H54 (cell line): ENCODE measurements around the gene ZSCAN20.

ENCODE experiments used
- DNase-seq: peaks from one replicate; pipeline ENCODE4 v3.0.0; 2011; ENCODE audit warnings: low spot score, mixed read lengths; ENCODE audit not compliant: insufficient read length
- FAIRE-seq: peaks from 3 replicates; lab custom pipeline; 2011; peaks lifted over from hg19 to GRCh38; lab: Jason Lieb, UNC
- POLR2A ChIP-seq: IDR thresholded peaks from 2 replicates; pipeline ENCODE4 v1.6.1; 2011; ENCODE audit warnings: low read depth, mild to moderate bottlenecking, low read length

The ZSCAN20 gene

DNA sequence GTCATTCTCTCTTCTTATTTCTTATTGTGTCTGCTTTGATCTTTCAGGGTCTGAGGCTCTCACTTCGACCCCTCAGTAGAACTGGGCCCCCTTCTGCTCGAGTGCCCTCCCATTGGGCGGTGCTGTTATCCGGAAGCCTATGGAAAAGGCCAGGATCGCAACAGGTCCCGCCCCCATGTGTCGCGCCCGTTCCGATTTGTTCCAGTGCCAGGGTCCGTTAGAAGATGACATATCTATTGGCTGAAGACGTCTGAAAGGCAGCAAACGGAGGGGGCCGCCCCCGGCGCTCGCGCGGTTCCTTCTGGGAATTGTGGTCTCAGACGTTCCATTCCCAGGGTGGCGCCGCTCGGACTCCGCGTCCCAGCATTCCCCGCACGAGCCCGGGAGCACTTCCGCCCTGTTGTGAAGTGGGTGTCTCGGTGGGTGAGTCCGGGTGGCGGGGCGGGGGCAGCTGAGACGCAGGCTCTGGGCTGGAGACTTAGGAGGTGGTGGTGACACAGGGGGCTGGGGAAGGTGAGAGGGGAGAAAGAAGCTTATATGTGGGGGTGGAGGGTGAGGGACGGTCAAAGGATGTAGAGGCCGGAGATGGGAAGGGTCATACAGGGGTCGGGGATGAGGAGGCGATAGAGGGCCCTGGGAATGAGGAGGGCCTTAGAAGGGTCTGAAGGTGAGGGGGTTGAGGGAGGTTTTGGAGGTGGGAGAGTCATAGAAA, at the start of gene ZSCAN20:
ZSCAN20 (plus strand) TSS at position 377 of the 712 bp plus-strand sequence. CDS start 6,644 bp downstream, outside the sequence.
- peak; percentile 86 for FAIRE-seq

DNA sequence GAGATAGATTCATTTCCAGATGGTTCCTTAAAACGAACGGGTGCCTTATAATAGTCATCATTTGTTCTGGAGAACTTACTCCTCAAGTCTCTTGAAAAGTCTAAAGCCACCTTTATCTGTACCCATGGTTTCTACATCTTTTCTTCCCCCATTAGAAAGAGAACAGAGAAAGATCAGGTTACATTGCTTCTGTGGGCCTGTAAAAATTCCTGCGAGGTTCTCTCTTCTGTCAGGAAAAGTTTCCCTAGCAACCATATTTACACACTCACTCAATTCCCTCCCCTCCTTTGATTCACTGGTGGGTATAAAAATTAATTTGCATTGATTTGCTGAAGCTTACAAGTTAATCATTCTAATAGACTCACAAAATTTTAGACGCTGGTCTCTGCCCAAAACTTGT, 48.2 kb upstream of the ZSCAN20 start:
- FAIRE-seq: no peak
- no peak for TF ChIP-seq POLR2A
- DNase-seq: no peak

More for the DNA sequence above, at the start of gene ZSCAN20:
- peak; percentile 55 for TF ChIP-seq POLR2A
- peak; percentile 88 for DNase-seq

DNA sequence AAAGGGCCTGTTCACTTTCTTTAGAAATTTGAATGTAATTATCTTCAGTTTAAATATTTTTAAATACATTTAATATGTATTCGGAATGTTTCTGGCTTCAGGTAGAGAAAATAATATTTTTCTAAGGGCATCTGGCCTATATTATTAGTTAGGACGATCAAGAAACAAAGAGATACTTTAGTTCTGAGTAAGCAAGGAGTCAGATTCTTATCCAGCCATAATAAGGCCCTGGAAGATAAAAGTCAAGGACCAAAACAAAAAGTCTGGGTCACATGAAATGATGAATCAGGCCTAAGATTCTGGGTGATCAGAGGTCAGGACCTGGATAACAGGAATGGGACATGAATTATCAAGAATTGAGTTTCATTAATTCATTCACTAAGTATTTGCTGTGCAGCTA, 47.8 kb upstream of the ZSCAN20 start:
- no peak for TF ChIP-seq POLR2A
- DNase-seq: no peak

DNA sequence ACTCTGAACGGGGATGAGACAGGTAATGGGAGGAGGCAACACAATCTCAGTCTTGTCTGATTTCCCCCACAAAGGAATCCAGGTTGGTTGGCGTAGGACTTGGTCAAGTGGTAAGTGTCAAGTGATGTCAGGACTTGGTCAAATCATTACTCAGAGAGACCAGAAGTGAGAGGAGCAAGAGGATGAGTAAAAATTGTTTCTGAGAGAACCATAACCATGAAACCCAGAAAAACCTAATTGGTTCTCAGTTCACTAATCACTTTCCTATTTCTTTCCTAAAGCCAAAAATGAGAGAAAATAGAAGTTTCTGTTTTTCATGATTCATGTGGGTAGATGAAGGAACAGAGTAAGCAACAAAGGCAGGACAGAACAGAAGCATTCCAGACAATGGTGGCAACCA, 46.5 kb upstream of the ZSCAN20 start:
- TF ChIP-seq POLR2A: no peak
- no peak for DNase-seq
- FAIRE-seq: no peak

More for the DNA sequence above, 47.8 kb upstream of the ZSCAN20 start:
- no peak for FAIRE-seq

DNA sequence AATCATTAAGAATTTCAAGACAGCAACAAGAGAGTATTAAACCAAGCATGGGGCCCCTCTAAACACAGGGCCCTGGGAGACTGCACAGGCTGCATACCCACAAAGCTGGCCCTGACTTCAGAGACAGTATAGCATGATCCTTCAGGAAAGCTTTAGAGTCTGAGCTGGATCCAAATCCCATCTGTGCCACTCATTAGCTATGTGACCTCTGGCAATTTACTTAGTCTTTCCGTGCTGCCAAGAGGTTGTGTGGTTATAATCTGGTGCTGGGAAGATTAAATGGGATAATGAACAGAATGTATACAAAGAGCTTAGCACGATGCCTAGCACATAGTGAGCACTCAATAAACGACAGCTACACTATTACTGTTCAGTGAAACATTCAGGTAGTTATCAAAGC, 45.5 kb upstream of the ZSCAN20 start:
- DNase-seq (no peak), FAIRE-seq (no peak)
- no peak for TF ChIP-seq POLR2A

DNA sequence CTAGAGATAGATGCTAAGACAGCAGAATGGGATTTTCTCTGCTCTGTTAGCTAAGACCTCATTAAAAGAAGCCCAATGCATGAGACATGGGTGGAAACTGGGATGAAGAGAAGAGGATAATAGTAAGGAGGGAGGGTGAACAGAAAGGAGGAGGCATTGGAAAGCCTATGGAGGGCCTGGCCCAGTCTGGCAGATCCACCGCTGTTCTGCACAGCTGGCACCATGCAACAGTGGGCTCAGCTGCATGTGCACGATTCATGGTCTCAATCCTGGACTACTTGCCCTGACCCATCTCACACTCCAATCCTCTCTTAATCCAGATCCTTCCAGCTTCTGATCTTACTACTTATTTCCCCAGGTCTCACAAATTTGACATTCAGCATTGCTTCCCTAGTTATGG, 43.8 kb upstream of the ZSCAN20 start:
- FAIRE-seq (no peak), DNase-seq (no peak)
- TF ChIP-seq POLR2A: no peak

DNA sequence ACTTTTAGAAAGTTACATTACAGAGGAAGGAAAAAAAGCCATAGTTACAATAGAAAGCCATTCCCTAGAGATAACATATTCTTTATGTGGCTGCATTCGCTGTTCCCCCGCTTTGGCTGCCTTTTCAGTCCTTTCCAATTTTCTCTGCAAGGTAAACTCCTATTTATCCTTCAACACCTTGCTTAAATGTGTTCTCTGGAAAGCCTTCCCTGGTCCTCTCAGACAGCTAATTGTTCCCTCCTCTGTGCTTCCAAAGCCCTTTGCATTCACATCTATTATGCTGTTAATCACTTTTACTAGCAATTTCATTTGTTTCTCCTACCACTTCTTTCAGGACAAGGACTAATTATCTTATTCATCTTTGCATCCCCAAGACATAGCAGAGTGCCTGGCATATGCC, 43.1 kb upstream of the ZSCAN20 start:
- FAIRE-seq: no peak
- no peak for DNase-seq
- no peak for TF ChIP-seq POLR2A

DNA sequence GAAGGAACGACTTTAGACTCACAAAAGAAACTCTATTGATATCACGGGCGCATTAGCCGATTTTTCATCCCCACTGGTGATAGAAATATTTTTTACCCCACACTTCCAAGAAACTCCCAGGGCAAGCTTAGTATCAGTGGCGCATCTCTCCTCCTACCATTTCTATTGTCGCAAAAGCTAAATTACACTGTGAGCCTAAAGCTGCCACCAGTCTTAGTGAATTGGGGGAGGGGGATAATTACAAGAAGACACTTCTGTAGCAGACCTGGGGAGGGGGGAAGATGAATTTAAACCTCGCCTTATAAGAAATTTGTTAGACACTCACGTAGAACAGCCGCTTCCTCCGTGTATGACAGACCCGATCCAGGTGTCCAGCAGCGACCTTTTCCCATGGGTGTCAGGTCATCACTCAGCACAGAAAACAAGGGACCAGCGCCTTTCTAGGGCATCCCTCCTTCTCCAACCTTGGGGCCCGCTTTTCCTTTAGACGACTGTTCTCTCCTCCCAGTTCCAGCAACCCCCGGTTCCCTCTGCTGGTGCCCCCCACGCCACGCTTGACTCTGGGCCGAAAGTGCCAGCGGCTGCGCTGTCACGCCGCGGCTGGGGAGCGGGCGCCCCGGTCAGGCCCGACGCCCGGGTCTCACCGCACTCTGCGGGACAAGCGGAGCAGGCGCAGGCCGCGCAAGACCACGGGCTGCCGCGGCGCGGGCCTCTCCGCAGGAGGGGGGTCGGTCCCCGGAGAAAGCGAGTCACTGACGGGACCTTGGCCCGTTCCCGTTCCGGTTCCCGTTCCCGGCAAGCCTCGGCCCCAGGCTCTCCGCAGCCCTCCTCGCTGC, 42.4 kb upstream of the ZSCAN20 start:
- DNase-seq (no peak), FAIRE-seq (no peak)
- TF ChIP-seq POLR2A: no peak

DNA sequence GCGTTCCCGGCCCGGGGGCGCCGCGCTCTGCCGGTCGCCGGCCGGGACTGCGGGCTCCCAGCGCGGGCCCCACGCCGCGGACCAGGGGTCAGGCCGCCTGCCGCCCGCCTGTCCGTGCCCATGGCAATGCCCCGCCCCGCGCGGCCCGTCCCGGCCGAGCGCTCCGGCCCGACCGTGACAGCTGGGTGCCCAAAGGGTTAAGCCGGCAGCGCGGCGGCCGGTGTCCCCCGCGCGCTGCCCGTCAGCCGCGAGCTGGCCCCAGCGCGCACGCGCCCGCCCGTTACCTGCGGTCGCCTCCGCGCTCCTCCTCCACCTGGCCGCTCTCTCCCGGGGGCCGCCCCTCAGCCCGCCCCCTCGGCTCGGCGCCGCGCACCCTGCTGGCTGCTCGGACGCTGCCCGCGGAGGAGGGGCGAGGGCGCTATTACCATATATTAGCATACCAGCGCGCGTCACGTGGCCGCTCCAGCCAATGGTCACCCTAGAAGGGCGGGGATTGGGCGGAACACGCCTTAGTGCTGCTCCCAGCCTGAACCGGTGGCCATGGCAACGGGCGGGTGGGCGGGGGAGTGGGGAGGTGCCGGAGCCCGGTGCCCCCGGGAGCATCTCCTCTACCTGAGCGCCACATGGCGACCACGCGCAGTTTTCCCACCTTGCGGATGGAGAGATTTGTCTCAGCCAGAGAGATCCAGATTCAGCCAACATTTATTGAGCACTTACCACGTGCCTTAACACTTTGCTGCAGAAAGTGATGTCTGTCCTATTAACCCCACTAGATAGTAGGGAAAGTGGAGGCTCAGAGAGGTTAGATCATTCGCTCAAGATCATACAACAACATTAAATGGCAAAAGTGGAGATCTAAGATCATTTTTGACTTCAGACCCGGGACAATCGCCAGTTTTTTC, 41.5 kb upstream of the ZSCAN20 start, which contains the start of gene PHC2:
PHC2 (minus strand) TSS at position 404 of the 902 bp plus-strand sequence. CDS start 55,556 bp downstream, outside the sequence.
- no peak for FAIRE-seq
- TF ChIP-seq POLR2A: peak; percentile 57; the same call in 1 of the 2 replicates
- DNase-seq: peak; percentile 86

DNA sequence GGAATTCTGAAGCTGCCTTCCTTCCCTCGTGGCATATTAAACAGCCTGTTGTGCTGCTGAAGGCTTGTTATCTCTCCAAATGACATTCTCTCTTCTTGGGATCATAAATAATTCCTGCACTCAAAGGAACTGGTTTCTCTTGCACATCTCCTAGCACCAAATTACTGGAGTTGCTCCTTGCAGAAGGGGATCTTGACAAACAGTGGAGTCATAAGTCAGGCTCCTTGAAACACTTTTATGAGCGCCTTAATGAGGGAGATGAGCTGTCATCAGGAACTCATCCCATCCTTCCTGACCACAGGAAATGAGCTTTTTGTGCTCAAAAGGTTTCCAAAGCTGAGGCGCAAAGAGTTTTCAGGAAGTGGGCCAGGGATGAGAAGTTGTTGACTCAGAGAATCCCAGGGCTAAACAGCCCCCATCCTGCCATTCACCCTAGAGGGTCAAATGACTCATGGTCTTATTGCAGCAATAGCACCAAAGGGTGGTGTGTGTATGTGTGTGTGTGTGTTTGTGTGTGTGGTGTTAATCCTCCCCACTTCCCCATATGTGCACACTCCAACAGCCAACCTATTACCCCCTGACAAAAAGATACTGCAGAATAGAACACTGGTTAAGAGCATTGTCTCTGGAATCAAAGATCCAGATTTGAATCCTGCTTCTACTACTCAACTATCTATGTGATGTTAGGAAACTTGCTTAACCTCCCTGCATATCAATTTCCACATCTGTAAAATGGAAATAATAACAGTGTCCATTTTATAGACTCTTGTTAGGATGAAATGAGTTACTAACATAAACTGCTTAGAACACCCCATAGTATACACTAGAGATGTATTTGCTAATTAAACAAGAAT, 38.7 kb upstream of the ZSCAN20 start:
- DNase-seq (peak; percentile 70), FAIRE-seq (peak; percentile 98)
- TF ChIP-seq POLR2A: no peak

DNA sequence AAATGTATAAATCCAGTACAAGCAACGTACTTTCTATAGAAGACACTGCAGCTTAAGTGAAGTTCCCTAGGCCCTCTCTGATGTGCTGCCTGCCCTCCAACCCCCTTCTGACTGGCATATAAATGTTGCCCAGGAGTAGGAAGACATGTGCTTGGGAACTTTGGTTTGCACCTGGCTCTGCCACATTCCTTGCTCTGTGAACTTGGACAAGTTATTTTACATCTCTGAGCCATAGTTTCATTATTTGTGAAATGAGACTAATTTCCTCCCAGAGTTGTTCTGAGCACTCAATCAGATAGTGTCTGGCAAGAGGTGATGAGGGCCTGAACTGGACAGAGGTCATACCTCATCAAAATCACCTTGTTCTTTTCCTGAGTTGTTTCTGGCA, 38.1 kb upstream of the ZSCAN20 start:
- DNase-seq (no peak), FAIRE-seq (no peak)
- TF ChIP-seq POLR2A: no peak

DNA sequence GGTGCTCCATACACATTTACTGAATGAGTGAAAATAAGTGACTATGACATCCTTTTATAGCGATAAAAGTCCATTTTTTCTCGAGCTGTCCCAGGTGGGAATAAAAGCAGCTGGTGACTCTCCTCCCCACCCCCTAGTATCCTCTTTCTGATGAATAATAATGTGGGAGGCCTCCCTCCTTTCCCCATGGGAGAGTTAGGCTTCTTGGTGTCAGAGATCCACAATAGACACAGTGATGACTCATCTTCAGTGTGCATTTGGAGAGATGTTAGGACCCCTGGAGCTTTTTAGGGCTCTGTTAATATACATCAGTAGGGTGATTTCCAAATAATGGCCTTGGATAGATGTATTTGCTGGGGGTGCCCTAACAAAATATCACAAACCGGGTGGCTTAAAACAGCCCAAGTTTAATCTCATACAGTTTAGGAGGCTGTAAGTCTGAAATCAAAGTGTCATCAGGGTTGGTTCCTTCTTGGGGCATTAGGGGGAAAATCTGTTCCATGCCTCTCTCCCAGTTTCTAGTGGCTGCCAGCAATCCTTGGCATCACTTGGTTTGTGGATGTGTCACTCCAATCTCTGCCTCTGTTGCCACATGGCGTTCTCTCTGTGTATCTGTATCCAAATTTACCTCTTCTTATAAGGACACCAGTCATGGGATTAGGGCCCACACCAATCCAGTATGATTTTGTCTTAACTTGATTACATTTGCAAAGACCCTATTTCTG, 37.2 kb upstream of the ZSCAN20 start:
- FAIRE-seq: peak; percentile 48
- no peak for DNase-seq
- no peak for TF ChIP-seq POLR2A
